OCI-LY7 (cell line): ENCODE results near the gene PNKP. TPM values are rescaled to one million over a fixed set of nuclear protein-coding genes. Genes with fewer than 3 reads are reported as not detected.

Experiments used
- BruUV-seq: library from RNA; stranded (reverse); fragments of 400-500 nt; replicated peaks from 2 replicates; lab custom pipeline; 2021; lab: Mats Ljungman, UMichigan
- CTCF ChIA-PET: fragments of 300-600 bp; sonication (Branson Sonifier 250); formaldehyde crosslinking; loops from one replicate; lab custom pipeline; 2022; ENCODE audit warnings: antibody characterized with exemption; ENCODE audit not compliant: unreplicated experiment; lab: Charles Lee
- POLR2A ChIA-PET: fragments of 300-600 bp; sonication (Branson Sonifier 250); formaldehyde crosslinking; loops from one replicate; lab custom pipeline; 2022; ENCODE audit warnings: antibody characterized with exemption; lab: Charles Lee
- DNase-seq: peaks from one replicate; pipeline ENCODE4 v3.0.0-alpha.2; 2015; ENCODE audit warnings: low spot score
- H2AFZ ChIP-seq: fragments of 200-600 bp; sonication (generic), shearing (Covaris generic); 2 replicates; pipeline ENCODE4 v1.6.1; 2014; ENCODE audit warnings: mild to moderate bottlenecking, antibody characterized with exemption, low read length, moderate library complexity
- H3K27ac ChIP-seq: fragments of 200-600 bp; sonication (generic); 2 replicates; pipeline ENCODE4 v1.5.1; 2014; ENCODE audit warnings: mixed run types, low read depth, mild to moderate bottlenecking, moderate library complexity, low read length, inconsistent platforms; ENCODE audit not compliant: poor library complexity, severe bottlenecking
- H3K36me3 ChIP-seq: fragments of 200-600 bp; sonication (generic); 2 replicates; pipeline ENCODE4 v1.6.1; 2014; ENCODE audit warnings: mild to moderate bottlenecking, antibody characterized with exemption, low read length, moderate library complexity, mixed read lengths; ENCODE audit not compliant: insufficient read depth
- H3K4me1 ChIP-seq: fragments of 200-600 bp; sonication (generic); 2 replicates; pipeline ENCODE4 v1.5.1; 2014; ENCODE audit warnings: mild to moderate bottlenecking, low read length; ENCODE audit not compliant: insufficient read depth, poor library complexity, severe bottlenecking
- H3K4me2 ChIP-seq: fragments of 200-600 bp; sonication (generic); 2 replicates; pipeline ENCODE4 v1.6.1; 2014; ENCODE audit warnings: mild to moderate bottlenecking, low read length
- H3K4me3 ChIP-seq: fragments of 200-600 bp; sonication (generic); 2 replicates; pipeline ENCODE4 v1.5.1; 2014; ENCODE audit warnings: mild to moderate bottlenecking, low read depth, low read length; ENCODE audit not compliant: poor library complexity, severe bottlenecking
- H3K79me2 ChIP-seq: fragments of 200-600 bp; sonication (generic); 2 replicates; pipeline ENCODE4 v1.6.1; 2016; ENCODE audit warnings: low read depth, mild to moderate bottlenecking, low read length, moderate library complexity, mixed read lengths; ENCODE audit not compliant: insufficient read depth
- H3K9me2 ChIP-seq: fragments of 200-600 bp; sonication (generic); 2 replicates; pipeline ENCODE4 v1.6.1; 2016; ENCODE audit warnings: mild to moderate bottlenecking, low read length, mixed read lengths; ENCODE audit not compliant: insufficient read depth
- H3K9me3 ChIP-seq: fragments of 200-600 bp; sonication (generic); 2 replicates; pipeline ENCODE4 v1.6.1; 2014; ENCODE audit warnings: mild to moderate bottlenecking, mixed run types, low read length, mixed read lengths
- H4K20me1 ChIP-seq: fragments of 200-600 bp; sonication (generic); 2 replicates; pipeline ENCODE4 v1.6.1; 2014; ENCODE audit warnings: mild to moderate bottlenecking, antibody characterized with exemption, low read length, moderate library complexity, mixed read lengths; ENCODE audit not compliant: insufficient read depth
- CTCF ChIP-seq: fragments of 200-600 bp; sonication (generic); conservative IDR thresholded peaks from 2 replicates; pipeline ENCODE4 v1.5.1; 2014; ENCODE audit warnings: mild to moderate bottlenecking, antibody characterized with exemption, low read length, moderate library complexity, mixed read lengths
- EZH2phosphoT487 ChIP-seq: fragments of 200-600 bp; sonication (generic); IDR thresholded peaks from 2 replicates; pipeline ENCODE4 v1.6.1; 2018; ENCODE audit warnings: low read depth, borderline replicate concordance, mild to moderate bottlenecking, mixed run types, antibody characterized with exemption, low read length, moderate library complexity, mixed read lengths
- intact Hi-C: fragments of 100-400 bp; cut with micrococcal nuclease; formaldehyde crosslinking; loops from one replicate; pipeline ENCODE4 v1.10.0; 2022; ENCODE audit not compliant: unreplicated experiment
- total RNA-seq, 2 experiments: library from RNA; depleted of rRNA in 1 of 2; stranded (reverse); fragments of >200 nt in 1 of 2; shearing (Covaris generic) in 1 of 2; gene quantifications; 2 replicates each; pipeline ENCODE4 v1.2.3, GENCODE V29; 2014 to 2022

Gene PNKP
- total RNA-seq, 2 experiments from 2014 or later, result 90.9 to 118 TPM

DNA sequence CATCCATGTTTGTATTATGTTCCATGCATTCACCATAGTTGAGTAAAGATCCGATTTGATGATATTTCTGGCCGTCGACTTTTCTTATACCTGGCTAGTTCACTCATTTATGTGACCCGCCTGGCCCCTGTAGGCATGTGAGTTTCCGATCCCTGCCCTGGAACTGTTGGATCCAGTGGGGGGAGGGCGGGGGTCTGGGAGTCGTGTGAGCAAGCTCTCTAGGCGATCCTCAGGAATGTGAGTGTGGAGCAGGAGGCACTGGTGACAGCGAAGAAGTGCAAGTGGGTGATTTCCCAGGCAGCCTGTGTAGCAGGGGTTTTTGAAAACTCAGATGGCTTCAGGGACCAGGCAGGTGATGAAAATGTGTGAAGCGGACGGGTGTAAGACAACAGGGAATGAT is 27.1 kb downstream of the PNKP start:
- no TSS peak for BruUV-seq
- DNase-seq, result no peak
- Histone ChIP-seq H3K4me2 (no peak overlapping the region), H3K4me3 (no peak overlapping the region), H3K9me2 (no peaks in the 10 kb centered on the region), H4K20me1 (no peaks in the 10 kb centered on the region), H3K36me3 (peaks cover 70% of the 10 kb centered on the region), H3K4me1 (peaks cover 12% of the 10 kb centered on the region), H3K79me2 (no peaks in the 10 kb centered on the region), H3K9me3 (no peaks in the 10 kb centered on the region), H3K27ac (no peak overlapping the region), H2AFZ (no peak overlapping the region)
- TF ChIP-seq CTCF (no peak), EZH2phosphoT487 (no peak)
- intact Hi-C loops, result no loop called here
- POLR2A ChIA-PET, result no interaction called here
- CTCF ChIA-PET, result no interaction called here

DNA sequence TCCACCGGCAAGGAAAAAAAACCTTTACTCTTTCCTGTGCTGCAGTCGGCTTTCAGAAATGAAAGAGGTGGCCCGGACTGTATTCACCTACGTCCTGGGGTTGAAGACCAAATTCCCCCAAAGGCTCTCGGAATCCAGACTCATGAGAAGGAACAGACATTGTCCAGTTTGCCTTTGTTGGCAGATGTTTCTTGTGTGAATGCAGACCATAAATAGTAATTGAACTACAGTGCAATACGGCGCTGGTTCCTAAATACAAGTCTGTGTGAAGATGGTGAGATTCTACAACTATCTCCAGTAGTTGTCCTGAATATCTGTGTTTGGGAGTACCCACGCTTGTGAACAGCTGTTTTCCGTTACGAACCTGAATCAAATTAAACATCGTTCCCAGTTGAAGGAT is 27.7 kb downstream of the PNKP start:
- no peaks in the 10 kb centered on the region for H4K20me1 ChIP-seq
- intact Hi-C loops, result no loop called here
- no peaks in the 10 kb centered on the region for H3K9me2 ChIP-seq
- H3K36me3 ChIP-seq, result peaks cover 76% of the 10 kb centered on the region
- H3K79me2 ChIP-seq, result no peaks in the 10 kb centered on the region
- DNase-seq, result no peak
- H3K4me3 ChIP-seq, result no peak overlapping the region
- no peak overlapping the region for H3K4me2 ChIP-seq
- no peak overlapping the region for H3K27ac ChIP-seq
- no peak for TF ChIP-seq CTCF
- no peak for TF ChIP-seq EZH2phosphoT487
- peaks cover 10% of the 10 kb centered on the region for H3K4me1 ChIP-seq
- POLR2A ChIA-PET, result no interaction called here
- H2AFZ ChIP-seq, result no peak overlapping the region
- TSS peak; percentile 61 for BruUV-seq
- CTCF ChIA-PET, result no interaction called here
- no peaks in the 10 kb centered on the region for H3K9me3 ChIP-seq

DNA sequence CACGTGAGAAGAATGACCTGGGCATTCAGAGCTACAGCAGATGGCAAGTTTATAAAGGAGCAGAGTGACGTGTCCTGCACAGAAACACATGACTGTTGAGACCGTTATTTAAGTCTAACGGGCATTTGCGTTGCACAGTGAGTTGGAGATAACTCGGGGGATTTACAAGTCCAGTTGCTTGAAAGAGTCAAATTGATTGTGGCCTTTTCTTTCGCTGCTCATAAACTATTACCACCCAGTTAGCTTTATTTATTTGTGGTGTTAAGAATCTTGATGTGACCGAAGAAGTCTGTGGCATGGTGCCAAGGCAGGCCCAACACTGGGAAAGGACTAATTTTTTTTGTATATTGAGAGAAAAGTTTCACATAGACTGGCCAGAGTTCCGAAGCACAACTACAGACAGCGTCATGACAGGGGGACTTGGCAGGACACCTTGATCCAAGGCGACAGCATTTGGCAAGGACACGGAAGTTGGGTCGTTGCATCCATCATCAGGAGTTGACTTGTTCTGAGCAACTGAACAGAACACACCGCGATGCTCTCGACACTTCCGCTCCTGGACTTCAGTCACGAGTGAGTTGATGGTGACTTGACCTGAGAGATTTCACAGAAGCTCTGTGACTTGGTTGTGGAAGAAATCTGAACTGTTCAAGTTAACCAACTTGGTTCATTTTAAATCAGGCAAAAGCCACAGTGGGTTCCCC is 28.3 kb downstream of the PNKP start:
- Histone ChIP-seq H3K9me3 (no peaks in the 10 kb centered on the region), H3K36me3 (peaks cover 83% of the 10 kb centered on the region), H2AFZ (no peak overlapping the region), H3K9me2 (no peaks in the 10 kb centered on the region), H3K4me3 (no peak overlapping the region), H4K20me1 (no peaks in the 10 kb centered on the region), H3K79me2 (no peaks in the 10 kb centered on the region), H3K4me1 (peaks cover 8% of the 10 kb centered on the region), H3K27ac (no peak overlapping the region), H3K4me2 (no peak overlapping the region)
- DNase-seq, result no peak
- TF ChIP-seq EZH2phosphoT487 (no peak), CTCF (no peak)
- ChIA-PET CTCF (no interaction called here), POLR2A (interaction anchor here (0.6 kb wide), 1 partner anchor 19 kb away, joined by 3 read pairs; no protein-coding TSS in a partner anchor)
- no TSS peak for BruUV-seq
- intact Hi-C loops, result no loop called here
